GM18858 (cell line): Measurements from ENCODE around the gene ALDH5A1.

ENCODE experiments used
- ATAC-seq: cut with Tn5 transposase; IDR thresholded peaks from one replicate; pipeline ENCODE4 v1.9.1; 2021; ENCODE audit not compliant: unreplicated experiment

The ALDH5A1 gene

GRCh38 chr6:24564081-24564480 lies 69.3 kb downstream of the ALDH5A1 start:
- no peak for ATAC-seq

DNA sequence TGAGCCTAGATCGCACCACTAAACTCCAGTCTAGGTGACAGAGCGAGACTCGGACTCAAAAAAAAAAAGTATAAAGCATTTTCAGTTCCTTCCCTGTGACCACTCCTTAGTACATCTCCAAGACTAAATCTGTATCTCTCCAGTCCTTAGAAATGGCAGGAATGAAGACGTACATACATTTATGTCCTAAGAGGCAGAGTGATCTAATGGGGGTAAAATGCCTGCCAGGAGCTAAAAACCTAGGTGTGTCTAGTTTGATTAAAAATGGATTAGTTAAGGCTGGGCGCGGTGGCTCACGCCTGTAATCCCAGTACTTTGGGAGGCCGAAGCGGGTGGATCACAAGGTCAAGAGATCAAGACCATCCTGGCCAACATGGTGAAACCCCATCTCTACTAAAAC lies 70.4 kb downstream of the ALDH5A1 start:
- ATAC-seq = no peak

GRCh38 chr6:24566020-24566767 lies 71.4 kb downstream of the ALDH5A1 start:
- ATAC-seq = no peak

GRCh38 chr6:24568683-24569082 lies 73.9 kb downstream of the ALDH5A1 start:
- ATAC-seq = no peak

GRCh38 chr6:24569811-24570210 lies 75.0 kb downstream of the ALDH5A1 start:
- ATAC-seq = no peak

DNA sequence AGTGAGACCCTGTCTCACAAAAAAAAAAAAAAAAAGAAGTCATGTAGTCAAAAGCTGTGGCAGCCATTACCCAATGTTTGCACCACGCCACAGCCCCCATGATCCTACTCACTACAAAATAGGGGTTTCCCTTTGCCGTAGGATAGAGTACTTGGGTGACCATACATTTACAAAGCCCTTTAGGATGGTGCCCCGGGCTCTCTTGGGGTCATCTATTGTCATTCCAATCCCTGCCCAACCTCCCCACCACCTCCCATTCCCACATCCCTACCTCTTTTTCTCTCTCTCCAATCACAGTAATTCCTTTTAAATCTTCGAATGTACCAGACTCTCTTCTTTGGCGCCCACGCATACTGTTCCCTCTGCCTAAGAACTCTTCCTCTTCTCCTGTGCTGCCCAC lies 76.6 kb downstream of the ALDH5A1 start:
- no peak for ATAC-seq

DNA sequence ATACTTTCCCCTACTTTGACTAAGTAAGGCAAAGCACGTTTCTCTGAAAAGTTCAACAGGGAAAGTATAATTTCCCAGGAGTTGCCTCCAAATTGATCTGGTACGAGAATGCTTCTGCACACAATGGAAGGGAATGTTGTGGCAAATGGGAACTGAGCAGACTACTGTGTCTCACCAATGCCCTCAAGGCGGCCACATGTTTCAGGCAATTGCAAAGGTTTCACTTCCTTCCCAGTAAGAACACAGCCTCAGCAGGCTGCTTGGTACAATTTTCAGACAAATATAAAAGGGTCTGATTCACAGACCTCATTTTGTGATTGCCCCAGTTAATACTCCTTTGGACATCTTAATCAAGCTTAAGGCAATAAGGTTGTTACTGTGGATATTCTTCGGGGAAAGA lies 80.0 kb downstream of the ALDH5A1 start:
- ATAC-seq = peak; percentile 88

DNA sequence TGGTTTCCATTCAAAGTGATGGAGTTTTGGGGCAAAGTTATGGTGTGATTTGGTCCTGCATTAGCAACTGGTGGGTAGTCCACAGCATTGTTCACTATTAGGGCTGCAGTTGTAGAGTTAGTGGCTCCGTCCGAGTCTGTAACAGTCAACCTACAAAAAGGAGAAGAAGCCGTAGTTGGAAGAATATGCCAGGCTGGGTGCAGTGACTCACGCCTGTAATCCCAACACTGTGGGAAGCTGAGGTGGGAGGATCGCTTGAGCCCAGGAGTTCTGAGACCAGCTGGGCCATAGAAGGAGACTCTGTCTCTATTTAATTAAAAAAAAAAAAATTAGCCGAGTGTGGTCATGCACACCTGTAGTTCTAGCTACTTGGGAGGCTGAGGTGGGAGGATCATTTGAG lies 81.7 kb downstream of the ALDH5A1 start:
- no peak for ATAC-seq

- ATAC-seq = peak; percentile 74
These were observed 86.4 kb downstream of the ALDH5A1 start for GRCh38 chr6:24581084-24581669.

- ATAC-seq = peak; percentile 54
These were observed 89.0 kb downstream of the ALDH5A1 start for GRCh38 chr6:24583463-24584381.

DNA sequence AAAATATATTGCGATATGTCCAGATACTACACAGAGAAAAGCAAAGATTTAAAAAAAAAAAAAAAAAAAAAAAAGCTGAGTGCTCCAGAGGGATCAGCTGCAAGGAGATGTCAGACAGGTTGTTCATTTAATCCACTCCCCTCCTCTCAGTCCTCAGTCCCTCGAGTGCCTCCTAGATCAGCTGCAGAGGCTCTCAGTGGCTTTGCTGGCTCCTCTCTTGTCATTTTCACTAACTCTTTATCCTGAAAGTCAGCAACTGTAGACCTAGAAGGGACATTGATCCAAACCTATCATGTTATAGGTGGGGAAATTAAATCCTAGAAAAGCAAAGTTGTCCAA lies 89.6 kb downstream of the ALDH5A1 start:
- no peak for ATAC-seq
